ENCODE results near the gene PDE4DIP.
"Not testable (repeated sequence)": the region's sequence is repeated elsewhere in the genome, so short reads cannot be mapped to it uniquely, and the experiment has no call there.

- not testable (repeated sequence) for TF ChIP-seq EP300, POLR2AphosphoS5, POLR2A (IDR thresholded peaks at IDR 0.05)
- TF ChIP-seq, protein P1, sequence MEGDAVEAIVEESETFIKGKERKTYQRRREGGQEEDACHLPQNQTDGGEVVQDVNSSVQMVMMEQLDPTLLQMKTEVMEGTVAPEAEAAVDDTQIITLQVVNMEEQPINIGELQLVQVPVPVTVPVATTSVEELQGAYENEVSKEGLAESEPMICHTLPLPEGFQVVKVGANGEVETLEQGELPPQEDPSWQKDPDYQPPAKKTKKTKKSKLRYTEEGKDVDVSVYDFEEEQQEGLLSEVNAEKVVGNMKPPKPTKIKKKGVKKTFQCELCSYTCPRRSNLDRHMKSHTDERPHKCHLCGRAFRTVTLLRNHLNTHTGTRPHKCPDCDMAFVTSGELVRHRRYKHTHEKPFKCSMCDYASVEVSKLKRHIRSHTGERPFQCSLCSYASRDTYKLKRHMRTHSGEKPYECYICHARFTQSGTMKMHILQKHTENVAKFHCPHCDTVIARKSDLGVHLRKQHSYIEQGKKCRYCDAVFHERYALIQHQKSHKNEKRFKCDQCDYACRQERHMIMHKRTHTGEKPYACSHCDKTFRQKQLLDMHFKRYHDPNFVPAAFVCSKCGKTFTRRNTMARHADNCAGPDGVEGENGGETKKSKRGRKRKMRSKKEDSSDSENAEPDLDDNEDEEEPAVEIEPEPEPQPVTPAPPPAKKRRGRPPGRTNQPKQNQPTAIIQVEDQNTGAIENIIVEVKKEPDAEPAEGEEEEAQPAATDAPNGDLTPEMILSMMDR (IDR thresholded peaks at IDR 0.05) = not testable (repeated sequence)
Measured at GRCh38 chr1:148942906-148943305, 98.7 kb downstream of the PDE4DIP start.

Measured in upper lobe of left lung (tissue), 4 donors.